Measurements from ENCODE around the gene OSBPL10. TPM values are rescaled to one million over a fixed set of nuclear protein-coding genes. Genes with fewer than 3 reads are reported as not detected.

Gene OSBPL10
- total RNA-seq, 1 experiment from 2014 or later, result 74.7 TPM

GRCh38 chr3:31937225-31937624 lies 43.8 kb downstream of the OSBPL10 start:
- Mint-ChIP-seq H3K27ac (ENCODE audit: unreplicated experiment) (no peak overlapping the region), H3K36me3 (ENCODE audit: insufficient read depth, unreplicated experiment) (no peaks in the 10 kb centered on the region), H3K4me1 (ENCODE audit: low read depth, unreplicated experiment) (peaks cover 10% of the 10 kb centered on the region), H3K9me3 (ENCODE audit: low read depth, unreplicated experiment) (no peaks in the 10 kb centered on the region), H3K27me3 (ENCODE audit: unreplicated experiment) (no peaks in the 10 kb centered on the region), H3K4me3 (ENCODE audit: low read depth, unreplicated experiment) (no peak overlapping the region)
- no peak for DNase-seq
- TF ChIP-seq CTCF (IDR thresholded peaks at IDR 0.05; ENCODE audit: unreplicated experiment), result no peak
- CTCF ChIA-PET, result interaction anchor here (0.6 to 0.7 kb wide), 3 partner anchors 36 to 1058 kb away, joined by 3 to 7 read pairs (median 4); no protein-coding TSS in a partner anchor
- intact Hi-C loops (cut with micrococcal nuclease; ENCODE audit: unreplicated experiment), result no loop called here
- BruUV-seq (replicated peaks), result no TSS peak

- Mint-ChIP-seq H3K27ac (ENCODE audit: unreplicated experiment) (no peak overlapping the region), H3K36me3 (ENCODE audit: insufficient read depth, unreplicated experiment) (no peaks in the 10 kb centered on the region), H3K27me3 (ENCODE audit: unreplicated experiment) (no peaks in the 10 kb centered on the region), H3K4me1 (ENCODE audit: low read depth, unreplicated experiment) (peaks cover 10% of the 10 kb centered on the region), H3K4me3 (ENCODE audit: low read depth, unreplicated experiment) (no peak overlapping the region), H3K9me3 (ENCODE audit: low read depth, unreplicated experiment) (no peaks in the 10 kb centered on the region)
- CTCF ChIA-PET, result no interaction called here
- intact Hi-C loops (cut with micrococcal nuclease; ENCODE audit: unreplicated experiment), result no loop called here
- no peak for TF ChIP-seq CTCF (IDR thresholded peaks at IDR 0.05; ENCODE audit: unreplicated experiment)
- BruUV-seq (replicated peaks), result no TSS peak
- DNase-seq, result no peak
Observed at GRCh38 chr3:31936420-31937060, 44.5 kb downstream of the OSBPL10 start.

GRCh38 chr3:31934866-31935265 lies 46.2 kb downstream of the OSBPL10 start:
- intact Hi-C loops (cut with micrococcal nuclease; ENCODE audit: unreplicated experiment), result no loop called here
- peaks cover 10% of the 10 kb centered on the region for H3K4me1 Mint-ChIP-seq (ENCODE audit: low read depth, unreplicated experiment)
- no peaks in the 10 kb centered on the region for H3K27me3 Mint-ChIP-seq (ENCODE audit: unreplicated experiment)
- H3K9me3 Mint-ChIP-seq (ENCODE audit: low read depth, unreplicated experiment), result no peaks in the 10 kb centered on the region
- H3K4me3 Mint-ChIP-seq (ENCODE audit: low read depth, unreplicated experiment), result no peak overlapping the region
- TF ChIP-seq CTCF (IDR thresholded peaks at IDR 0.05; ENCODE audit: unreplicated experiment), result no peak
- CTCF ChIA-PET, result interaction anchor here (0.8 kb wide), 1 partner anchor 26 kb away, joined by 3 read pairs; no protein-coding TSS in a partner anchor
- no peak overlapping the region for H3K27ac Mint-ChIP-seq (ENCODE audit: unreplicated experiment)
- no TSS peak for BruUV-seq (replicated peaks)
- no peaks in the 10 kb centered on the region for H3K36me3 Mint-ChIP-seq (ENCODE audit: insufficient read depth, unreplicated experiment)
- DNase-seq, result peak; percentile 24

- Mint-ChIP-seq H3K36me3 (ENCODE audit: insufficient read depth, unreplicated experiment) (no peaks in the 10 kb centered on the region), H3K9me3 (ENCODE audit: low read depth, unreplicated experiment) (no peaks in the 10 kb centered on the region), H3K27ac (ENCODE audit: unreplicated experiment) (no peak overlapping the region), H3K4me3 (ENCODE audit: low read depth, unreplicated experiment) (no peak overlapping the region), H3K4me1 (ENCODE audit: low read depth, unreplicated experiment) (peaks cover 10% of the 10 kb centered on the region), H3K27me3 (ENCODE audit: unreplicated experiment) (no peaks in the 10 kb centered on the region)
- no peak for DNase-seq
- BruUV-seq (replicated peaks), result no TSS peak
- intact Hi-C loops (cut with micrococcal nuclease; ENCODE audit: unreplicated experiment), result no loop called here
- CTCF ChIA-PET, result interaction anchor here (0.7 to 0.8 kb wide), 3 partner anchors 27 to 1990 kb away, joined by 3 read pairs; no protein-coding TSS in a partner anchor
- no peak for TF ChIP-seq CTCF (IDR thresholded peaks at IDR 0.05; ENCODE audit: unreplicated experiment)
Observed at GRCh38 chr3:31934018-31934417, 47.0 kb downstream of the OSBPL10 start.
